GM21723 (cell line): ENCODE results near the gene HOGA1.

ENCODE experiments used
- ATAC-seq: cut with Tn5 transposase; IDR thresholded peaks from one replicate; pipeline ENCODE4 v1.9.1; 2021; ENCODE audit warnings: mild to moderate bottlenecking, moderate library complexity; ENCODE audit not compliant: unreplicated experiment

The HOGA1 gene

GRCh38 chr10:97578171-97578844, 5.9 kb upstream of the HOGA1 start:
- ATAC-seq, result no peak

DNA sequence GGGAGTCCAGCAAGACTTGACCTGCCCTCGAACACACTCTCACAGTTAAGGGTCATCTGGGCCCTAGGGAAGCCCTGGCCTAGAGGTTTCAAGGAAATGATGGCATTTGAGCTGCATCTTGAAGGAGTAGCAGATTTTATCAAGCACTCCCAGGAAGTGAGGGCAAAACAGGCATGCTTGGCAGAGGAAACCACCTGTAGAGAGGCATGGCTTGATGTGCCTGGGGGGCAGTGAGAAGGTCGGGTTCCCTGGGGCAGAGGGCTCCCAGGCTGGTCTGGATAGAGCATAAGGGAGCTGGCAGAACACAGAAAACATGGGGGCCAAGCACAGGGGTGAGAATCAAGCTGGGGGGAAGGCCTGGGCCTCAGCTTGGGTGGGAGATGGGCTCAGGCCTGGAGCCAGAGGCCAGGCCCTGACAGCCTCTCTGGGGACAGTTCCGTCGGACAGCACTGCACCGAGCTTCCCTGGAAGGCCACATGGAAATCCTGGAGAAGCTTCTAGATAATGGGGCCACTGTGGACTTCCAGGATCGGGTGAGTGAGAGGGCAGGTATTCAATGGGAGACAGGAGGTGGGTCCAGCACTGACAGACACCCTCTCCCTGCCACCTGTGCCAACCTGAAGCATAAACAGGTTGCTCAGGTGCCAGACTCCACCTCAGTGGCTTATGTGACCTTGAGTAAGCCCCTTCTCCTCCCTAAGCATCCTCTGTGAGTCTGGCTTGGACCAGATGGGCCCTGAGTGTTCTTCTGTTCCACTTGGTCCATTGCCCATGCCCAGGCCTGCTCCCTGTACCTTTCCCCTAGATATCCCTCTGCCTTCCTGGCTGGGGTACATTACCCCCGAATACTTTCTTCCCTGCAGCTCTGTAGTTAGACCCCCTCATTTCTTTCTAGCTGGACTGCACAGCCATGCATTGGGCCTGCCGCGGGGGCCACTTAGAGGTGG, 3.5 kb upstream of the HOGA1 start:
- ATAC-seq, result no peak

DNA sequence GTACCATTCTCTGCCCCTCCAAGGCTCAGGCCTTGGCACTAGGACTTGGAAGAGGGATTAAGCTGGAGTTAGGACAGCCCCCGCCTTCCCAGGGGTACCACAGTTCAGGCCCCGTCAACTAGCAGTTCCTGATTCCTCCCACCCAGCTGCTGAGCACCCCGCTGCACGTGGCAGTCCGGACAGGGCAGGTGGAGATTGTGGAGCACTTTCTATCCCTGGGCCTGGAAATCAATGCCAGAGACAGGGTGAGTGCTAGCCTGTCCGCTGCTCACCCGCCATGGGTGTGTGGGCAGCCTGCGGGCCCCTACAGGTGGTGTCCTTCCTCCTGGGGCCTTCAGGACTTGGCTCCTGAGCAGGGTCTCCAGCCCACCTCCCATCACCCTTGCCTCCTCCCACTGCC, 2.0 kb upstream of the HOGA1 start:
- ATAC-seq, result no peak

GRCh38 chr10:97583476-97583875, 713 bp upstream of the HOGA1 start:
- no peak for ATAC-seq

DNA sequence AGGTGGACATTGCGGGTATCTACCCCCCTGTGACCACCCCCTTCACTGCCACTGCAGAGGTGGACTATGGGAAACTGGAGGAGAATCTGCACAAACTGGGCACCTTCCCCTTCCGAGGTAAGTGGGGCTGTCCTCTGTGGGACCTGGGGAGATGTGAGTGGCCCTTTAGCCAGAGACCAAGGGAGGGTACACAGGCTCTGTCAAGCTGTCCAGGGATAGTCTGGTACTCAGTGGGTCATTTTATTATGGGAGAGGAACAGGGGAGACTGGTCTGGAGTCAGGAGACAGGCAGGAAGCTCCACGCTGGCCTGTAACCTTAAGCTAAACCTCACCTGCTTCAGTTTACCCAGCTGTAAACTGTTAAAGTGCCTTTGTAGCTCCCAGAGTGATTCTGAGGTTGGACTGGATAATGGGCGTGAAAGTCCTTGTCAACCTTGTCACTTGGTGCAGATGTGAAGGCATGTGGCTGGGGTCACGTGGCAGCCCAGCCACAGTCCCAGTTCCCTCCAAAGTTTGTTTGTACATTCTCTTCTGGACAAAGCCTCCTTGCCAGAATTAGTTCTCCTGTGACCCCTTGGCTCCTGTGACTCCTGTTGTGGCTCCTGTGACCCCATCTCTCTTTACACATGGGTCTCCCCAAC, 729 bp downstream of the HOGA1 start:
- ATAC-seq, result no peak

DNA sequence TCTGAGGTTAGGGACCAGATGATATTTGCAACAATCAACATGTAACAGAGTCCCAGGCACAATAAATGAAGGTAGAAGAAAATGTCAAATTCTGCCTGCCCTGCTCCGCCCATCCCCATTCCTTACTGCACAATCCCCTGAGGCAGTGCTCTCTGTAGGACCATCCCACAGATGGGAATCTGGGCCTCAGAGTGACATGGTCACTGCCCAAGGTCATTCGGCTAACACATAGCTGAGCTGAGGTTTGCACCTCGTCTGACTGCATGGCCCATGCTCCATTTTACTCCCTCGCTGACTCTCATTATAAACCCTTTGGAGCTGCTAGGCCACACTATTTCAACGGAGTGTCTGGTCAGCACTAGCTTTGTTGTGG, 1.2 kb downstream of the HOGA1 start:
- ATAC-seq, result no peak

GRCh38 chr10:97587183-97587582, 3.0 kb downstream of the HOGA1 start:
- ATAC-seq, result no peak

DNA sequence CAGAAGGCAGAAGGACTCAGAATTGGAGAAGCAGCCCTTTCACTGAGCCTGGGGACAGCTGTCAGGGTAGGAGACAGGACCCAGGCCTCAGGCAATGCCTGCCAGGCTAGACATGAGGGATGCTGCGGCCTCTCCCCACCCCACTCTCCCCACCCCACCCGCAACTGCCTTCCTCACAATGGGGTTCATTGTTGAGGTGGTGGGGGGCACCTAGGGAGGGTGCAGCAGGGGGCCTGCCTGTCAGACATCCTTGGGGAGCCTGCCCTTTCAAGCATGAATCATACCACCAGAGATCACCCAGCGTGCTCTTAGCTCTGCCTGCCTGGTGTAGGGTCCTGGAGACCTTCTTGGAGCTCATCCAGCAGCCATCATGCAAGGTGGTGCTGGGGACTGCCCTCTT, 5.3 kb downstream of the HOGA1 start, which contains the start of gene C10orf62:
Gene C10orf62, plus strand, starts transcription at position 243 of the 400 bp plus-strand sequence. CDS start 177 bp downstream, outside the sequence.
- no peak for ATAC-seq

- no peak for ATAC-seq
Measured at GRCh38 chr10:97590082-97590747, 6.0 kb downstream of the HOGA1 start.

DNA sequence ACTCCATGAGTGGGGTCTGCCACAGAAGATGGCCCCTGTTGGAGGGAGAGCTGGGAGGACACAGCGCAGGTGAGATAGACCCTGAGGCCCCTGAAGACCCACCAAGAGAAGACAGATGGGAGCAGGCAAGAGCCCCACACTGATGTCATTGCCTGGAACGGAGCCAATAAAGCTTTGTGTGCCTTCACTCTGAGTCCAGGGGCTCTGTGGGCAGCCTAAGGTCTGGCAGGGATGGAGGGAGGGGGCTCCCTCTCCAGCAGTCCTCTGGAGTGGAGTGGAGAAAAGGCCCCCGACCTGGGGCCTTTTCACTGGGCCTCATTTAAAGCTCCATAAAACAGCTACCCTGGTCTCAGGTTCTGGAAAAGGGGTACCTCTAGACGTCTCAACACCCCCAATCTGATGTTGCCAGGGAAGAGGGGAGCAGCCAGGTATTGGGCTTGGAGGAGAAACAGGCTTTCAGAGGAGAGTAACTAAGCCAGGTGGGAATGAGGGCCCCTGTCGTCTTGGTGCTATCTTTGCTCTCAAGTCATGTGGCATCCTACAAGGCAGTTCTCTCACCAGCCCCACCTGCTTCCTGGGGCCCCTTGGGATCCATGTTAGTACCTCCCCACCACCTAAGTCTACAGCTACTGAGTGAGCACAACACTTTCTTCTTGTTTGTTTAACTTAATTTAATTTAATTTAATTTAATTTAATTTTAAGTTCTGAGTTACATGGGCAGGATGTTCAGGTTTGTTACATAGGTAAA, 6.7 kb downstream of the HOGA1 start:
- ATAC-seq, result no peak

DNA sequence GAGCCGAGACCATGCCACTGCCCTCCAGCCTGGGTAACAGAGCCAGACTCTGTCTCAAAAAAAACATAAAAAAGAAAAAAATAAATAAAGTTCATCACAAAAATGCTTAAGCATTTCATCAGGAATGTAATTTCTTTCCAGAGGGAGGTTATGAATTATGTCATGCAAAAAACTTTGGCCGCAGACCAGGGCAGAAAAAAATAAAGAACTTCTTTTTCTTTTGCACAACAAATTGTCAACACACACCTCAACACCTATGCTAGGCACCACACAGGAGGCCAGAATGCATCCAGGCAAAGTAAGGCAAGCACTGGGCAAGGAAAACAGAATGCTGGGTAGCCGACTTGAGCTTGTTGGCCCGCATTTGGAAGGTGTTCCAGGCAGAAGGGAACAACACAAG, 9.2 kb downstream of the HOGA1 start:
- no peak for ATAC-seq

DNA sequence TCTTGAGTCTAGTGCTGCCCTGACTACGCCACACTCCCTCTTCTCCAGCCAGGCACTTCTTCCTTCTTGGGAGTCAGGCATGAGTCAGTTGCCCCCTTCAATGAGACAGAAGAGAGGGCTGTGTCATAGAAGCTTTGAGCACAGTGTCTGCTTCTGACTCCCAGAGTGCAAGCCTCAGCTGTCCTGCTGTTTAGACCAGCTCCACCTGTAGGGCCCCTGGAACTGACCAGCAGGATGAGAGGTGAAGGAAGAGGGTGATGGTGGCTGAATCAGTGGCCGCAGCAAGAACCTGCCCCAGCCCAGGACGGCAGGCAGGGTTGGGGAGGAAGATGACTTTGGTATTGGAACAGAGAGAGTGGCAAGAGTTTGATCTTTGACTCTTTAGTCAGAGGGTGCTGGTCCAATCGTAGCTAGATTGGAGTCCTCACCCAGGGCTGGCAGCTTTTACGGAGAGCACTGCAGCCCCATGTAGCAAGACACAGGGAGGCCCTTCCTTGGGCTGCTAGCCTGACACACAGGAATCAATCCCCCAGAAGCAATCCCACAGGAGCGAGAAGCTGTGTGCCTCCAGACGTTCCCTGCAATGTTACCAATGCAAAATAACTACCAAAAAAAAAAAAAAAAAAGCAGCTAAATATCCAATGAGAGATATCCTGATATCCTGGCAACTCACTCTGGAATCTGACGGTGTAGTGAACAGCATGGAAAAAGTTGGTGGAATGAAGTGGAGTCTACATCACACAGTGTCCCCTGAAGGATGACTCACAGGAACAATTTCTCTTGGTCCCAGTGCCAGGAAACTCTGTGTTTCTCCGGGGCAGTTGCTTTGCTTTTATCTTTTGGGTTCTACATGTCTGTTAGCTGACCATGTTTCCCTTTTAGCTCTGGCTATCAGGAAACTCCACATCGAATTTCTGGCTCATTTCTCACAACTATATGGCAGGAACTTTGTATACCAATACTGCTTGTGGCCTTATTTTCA, 12.2 kb downstream of the HOGA1 start:
- ATAC-seq, result no peak

DNA sequence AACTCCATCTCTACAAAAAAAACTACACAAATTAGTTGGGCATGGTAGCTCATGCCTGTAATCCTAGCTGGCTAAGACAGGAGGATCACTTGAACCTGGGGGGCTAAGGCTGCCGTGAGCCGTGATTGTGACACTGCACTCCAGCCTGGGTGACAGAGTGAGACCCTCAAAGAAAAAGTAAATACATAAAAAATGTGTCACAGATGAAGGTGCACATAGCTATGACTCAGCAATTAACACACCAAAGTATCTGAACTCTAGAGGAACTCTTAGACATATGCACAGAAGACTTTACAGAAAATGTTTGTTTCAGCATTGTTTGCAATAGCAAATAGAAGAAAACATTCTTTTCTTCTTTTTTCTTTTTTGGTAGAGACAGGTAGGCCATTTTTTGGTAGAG, 13.6 kb downstream of the HOGA1 start:
- no peak for ATAC-seq

DNA sequence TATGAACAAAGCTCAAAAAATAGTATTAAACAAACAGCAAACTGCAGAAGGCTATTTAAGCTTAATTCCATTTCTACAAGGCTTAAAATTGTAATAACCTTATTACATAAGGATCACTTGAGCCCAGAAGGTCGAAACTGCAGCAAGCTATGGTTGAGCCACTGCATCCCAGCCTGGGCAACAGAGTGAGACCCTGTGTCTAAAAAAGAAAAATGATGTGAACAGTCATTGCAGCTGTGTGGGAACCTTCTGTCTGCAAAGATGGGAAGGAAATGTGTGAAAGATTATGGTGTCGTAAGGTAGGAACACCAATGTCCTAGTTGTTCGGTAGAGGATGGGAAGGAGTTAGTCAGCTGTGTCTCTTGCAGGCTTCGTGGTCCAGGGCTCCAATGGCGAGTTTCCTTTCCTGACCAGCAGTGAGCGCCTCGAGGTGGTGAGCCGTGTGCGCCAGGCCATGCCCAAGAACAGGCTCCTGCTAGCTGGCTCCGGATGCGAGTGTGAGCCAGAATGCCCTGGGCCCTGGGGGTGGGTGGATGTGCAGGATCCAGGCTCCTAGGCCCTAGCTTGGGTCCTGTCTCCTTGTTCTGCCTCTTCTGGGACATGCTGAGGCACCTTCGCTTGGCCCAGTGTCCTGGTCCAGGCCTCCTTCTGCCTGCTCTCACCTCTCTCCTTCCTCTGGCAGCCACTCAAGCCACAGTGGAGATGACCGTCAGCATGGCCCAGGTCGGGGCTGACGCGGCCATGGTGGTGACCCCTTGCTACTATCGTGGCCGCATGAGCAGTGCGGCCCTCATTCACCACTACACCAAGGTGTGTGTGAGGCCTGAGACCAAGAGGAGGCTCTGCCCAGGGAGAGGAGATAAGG, 14.4 kb downstream of the HOGA1 start:
- no peak for ATAC-seq

- no peak for ATAC-seq
Measured at GRCh38 chr10:97599272-97599619, 15.1 kb downstream of the HOGA1 start.

DNA sequence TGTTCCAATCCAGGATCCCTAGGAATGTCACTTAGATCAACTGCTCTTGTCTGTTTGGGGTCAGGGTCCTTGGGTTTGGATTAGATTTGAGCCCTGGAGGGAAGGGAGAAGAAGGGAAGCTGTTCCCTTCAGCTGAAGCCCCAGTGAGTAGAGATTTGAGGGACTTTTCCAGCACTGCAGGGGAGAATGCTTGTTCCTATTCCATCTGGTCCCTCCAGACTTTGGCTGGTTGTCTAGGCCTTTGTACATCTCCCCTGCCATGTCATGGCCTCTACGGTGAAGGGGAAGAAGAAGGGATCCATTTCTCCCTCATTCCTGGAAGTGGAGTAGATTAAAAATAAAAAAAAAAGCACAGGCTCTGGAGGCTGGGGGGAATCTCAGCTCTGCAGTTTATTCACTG, 16.4 kb downstream of the HOGA1 start:
- ATAC-seq, result no peak

- no peak for ATAC-seq
Measured at GRCh38 chr10:97601268-97602215, 17.4 kb downstream of the HOGA1 start.
